ENCODE results near the gene CTSL. TPM values are rescaled to one million over a fixed set of nuclear protein-coding genes. Genes with fewer than 3 reads are reported as not detected.
A peak's percentile ranks its signal among the peaks of the same experiment; 100 is the strongest.

The CTSL gene
- total RNA-seq, result 104 and 178 TPM in 2 replicates

- no peak for DNase-seq (ENCODE audit: low read depth, low spot score)
These were observed at the start of gene CTSL for GRCh38 chr9:87725900-87726709. TSS of gene CTSL (plus strand) at chr9:87726119. CDS start at chr9:87727604, 1,485 bp downstream.

- peak; percentile 37 for DNase-seq (ENCODE audit: low read depth, low spot score)
These were observed 48.7 kb upstream of the CTSL start for GRCh38 chr9:87676976-87677775.

DNA sequence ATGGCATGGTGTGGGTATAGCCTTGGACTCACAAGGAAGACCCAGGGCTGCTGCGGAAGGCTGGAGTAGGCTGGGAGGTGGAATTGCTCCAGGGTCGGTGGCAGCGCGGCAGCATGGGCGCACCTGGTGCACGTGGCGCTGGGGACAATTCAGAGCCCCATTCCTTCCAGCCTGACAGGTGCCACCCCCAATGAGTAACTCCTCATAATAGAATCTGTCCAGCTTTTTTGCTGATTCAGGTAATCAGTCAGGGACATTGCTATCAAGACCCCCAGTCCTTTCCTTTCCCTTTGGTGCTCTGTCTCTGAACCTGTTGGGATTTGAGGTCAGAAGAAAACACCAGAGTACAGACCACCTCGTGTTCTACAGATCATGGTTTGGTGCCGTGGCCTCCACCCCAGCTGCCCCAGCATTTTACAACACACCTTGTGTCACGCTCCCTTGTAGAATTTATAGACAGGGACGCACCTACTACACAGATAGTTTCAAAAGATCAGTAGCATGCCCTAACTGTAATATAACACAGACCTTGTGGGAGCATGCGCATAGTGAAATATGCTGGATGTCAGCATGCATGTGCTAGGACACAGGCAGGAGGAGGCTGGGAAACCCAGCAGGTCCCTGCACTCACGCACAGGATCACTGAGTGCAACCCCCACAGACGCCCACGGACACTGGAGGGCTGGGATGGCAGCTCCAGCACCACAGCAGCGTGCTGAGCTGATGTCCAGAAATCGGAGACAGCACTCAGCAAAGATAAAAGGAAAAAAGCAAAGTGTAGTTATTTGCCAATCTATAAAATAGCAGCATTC, 47.9 kb upstream of the CTSL start:
- no peak for DNase-seq (ENCODE audit: low read depth, low spot score)

DNA sequence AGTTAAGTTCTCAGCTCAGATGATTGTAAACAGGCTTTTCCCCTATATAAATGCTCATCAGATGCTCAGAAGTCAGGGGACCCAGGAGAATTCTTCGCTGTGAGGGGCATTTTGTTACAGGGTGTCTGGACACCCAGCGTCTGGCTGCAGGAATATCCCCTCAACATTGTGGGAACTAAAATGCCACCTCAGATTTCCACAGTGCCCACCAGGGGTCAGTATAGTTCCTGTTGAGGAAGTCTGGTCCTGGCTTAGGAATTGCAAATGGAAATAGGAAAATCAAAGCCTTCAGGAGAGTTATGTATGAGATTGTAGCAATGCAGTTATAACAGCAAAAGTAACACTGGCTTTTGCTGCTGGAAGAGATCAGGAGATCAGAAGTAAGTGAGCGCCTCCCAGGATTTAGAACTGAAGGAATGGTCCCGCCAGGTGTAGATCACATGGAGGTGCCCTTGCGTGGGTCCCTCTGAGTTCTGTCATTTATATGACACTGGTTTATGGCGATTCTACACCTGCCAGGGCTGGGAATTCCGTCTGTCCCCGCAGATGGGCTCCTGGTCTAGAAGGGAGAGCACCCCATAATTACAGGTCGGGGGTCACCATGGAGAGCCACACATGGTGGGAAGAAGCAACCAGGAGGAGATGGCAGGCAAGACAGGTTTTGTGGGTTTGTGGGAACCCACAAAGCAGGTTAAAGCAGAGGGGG, 47.1 kb upstream of the CTSL start:
- peak; percentile 32 for DNase-seq (ENCODE audit: low read depth, low spot score)

GRCh38 chr9:87681271-87682061, 44.5 kb upstream of the CTSL start:
- no peak for DNase-seq (ENCODE audit: low read depth, low spot score)

GRCh38 chr9:87682085-87682484, 43.8 kb upstream of the CTSL start:
- no peak for DNase-seq (ENCODE audit: low read depth, low spot score)

- DNase-seq (ENCODE audit: low read depth, low spot score), result no peak
These were observed 43.3 kb upstream of the CTSL start for GRCh38 chr9:87682618-87683017.

DNA sequence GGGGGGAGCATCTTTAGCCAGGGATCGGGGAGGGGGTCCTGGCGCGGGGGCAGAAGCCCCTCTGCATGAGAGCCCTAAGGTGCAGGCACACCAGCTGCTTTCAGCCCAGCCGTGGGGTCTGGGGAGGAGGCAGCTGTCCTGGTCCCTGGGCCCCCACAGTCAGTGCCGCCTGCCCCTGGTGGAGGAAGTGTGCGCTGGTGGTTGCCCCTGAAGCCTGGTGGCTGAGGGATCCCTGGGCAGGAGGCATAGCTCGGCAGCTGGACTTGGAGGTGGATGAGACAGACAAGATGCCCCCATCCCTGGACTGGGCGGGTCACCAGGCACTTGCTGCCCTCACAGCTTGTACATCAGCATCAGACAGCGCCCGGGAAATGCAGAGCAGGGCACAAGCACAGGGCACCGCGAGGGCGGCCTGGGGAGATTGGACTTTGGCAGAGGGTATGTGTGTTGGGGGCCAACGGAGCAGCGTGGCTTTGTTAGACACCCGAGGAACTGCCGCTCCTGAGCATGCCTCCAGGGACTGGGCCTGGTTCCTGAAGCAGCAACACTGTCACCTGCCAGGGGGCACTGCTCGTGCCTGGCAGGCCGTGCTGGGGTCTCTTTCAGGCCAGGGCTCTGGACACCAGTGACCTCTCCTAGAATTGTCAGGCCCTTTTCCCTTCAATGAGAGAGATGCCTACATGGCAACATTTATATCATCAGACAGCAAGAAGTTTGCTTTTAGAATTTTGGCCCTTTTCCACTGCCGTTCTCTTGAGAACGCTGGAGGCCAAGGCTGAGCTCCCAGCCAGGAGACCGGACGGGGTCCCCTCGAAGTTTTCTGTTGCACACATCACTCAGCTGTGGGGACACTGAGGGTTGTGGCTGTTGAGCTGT, 41.9 kb upstream of the CTSL start:
- DNase-seq (ENCODE audit: low read depth, low spot score), result no peak

- no peak for DNase-seq (ENCODE audit: low read depth, low spot score)
These were observed 41.2 kb upstream of the CTSL start for GRCh38 chr9:87684627-87685219.

- no peak for DNase-seq (ENCODE audit: low read depth, low spot score)
These were observed 40.5 kb upstream of the CTSL start for GRCh38 chr9:87685441-87685840.

- no peak for DNase-seq (ENCODE audit: low read depth, low spot score)
These were observed 39.9 kb upstream of the CTSL start for GRCh38 chr9:87685871-87686519.

DNA sequence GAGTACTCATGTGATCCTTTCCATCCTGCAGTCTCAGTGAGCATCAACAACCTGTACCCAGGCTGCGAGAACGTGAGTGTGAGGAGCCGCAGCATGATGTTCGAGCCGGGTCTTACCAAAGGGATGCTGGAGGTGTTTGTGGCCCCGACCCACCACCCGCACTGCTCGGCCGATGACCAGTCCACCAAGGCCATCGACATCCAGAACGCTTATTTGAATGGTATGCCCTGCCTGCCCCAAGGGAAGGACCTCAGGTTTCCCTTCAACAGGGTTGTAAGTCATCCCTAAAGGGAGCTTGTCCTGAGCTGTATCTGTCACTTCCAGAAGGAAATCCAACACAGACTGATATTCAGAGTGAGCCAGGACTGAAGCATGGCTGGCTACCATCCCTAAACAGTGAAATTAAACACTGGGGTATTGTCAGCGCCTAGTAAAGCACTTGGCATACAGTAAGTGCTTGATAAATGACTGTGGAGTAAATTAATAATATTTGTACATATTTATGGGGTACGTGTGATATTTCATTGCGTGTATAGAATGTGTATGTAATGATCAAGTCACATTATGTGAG, 39.3 kb upstream of the CTSL start:
- no peak for DNase-seq (ENCODE audit: low read depth, low spot score)

DNA sequence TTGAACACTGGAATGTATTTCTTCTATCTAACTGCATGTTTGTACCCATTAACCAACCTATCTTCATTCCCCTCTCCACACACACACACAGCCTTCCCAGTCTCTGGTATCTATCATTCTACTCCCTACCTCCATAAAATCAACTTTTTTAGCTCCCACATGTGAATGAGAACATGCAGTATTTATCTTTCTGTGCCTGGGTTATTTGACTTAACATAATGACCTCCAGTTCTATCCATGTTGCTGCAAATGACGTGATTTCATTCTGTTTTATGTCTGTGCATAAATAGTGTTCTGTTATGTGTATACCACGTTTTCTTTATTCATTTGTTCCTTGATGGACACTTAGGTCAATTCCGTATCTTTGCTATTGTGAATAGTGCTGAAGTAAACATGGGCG, 38.7 kb upstream of the CTSL start:
- no peak for DNase-seq (ENCODE audit: low read depth, low spot score)

- no peak for DNase-seq (ENCODE audit: low read depth, low spot score)
These were observed 31.6 kb upstream of the CTSL start for GRCh38 chr9:87694236-87694755.

GRCh38 chr9:87695523-87695922, 30.4 kb upstream of the CTSL start:
- DNase-seq (ENCODE audit: low read depth, low spot score), result no peak

DNA sequence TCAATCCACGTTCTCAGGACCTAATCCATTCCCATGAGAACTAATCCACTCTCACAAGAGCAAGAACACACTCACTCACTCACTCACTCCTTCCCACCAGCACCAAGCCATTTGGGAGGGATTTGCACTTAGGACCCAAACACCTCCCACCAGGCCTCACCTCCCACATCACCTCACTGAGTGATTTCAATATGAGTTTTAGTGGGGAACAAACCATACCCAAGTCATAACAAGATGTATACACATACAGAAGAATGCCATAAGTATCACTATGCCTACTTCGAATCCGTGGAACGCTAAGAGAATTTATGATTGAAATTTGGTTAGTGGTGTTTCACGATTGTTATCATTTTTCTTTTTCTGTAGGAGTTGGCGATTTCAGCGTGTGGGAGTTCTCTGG, 29.3 kb upstream of the CTSL start:
- no peak for DNase-seq (ENCODE audit: low read depth, low spot score)

DNA sequence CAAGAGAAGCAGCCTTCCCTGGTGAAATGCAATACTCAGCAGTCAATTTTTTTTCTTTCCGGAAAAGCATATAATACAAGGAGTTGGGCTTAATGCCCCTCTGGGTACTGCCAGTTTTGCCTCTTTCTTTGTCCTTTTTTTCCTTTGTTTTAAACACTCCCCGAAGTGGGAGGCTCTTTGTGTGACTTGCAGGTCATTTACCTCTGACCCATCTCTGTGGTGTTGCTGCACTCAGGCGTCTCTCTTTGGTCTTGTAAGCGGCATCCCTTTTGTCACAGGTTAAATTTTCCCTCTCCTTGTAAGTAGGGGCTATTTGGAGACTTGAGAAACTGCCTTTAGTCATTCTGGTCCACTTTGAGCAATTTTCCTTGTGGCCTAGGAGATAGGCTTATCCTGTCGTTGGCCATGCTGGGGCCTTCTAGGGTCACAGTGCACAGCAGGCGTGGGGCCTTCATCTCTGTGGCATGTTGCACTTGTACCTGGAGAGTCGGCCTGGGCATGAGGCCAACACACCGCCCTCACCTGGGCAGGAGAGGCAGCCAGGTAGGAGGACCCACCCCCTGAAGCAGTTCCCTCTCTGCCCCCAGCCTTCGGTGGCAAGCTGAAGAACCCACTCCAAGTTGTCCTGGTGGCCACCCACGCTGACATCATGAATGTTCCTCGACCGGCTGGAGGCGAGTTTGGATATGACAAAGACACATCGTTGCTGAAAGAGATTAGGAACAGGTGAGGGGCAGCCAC, 27.7 kb upstream of the CTSL start:
- no peak for DNase-seq (ENCODE audit: low read depth, low spot score)
